Keratinocyte (primary cell): ENCODE data around the gene AQP5.

Experiments used
- CTCF ChIP-seq, 3 experiments: IDR thresholded peaks in 1 of 3; conservative IDR thresholded peaks in 1 of 3; optimal IDR thresholded peaks in 1 of 3; 2 replicates in 2 of 3; 3 replicates in 1 of 3; pipeline versions ENCODE3 to v1.5.1; 2011; ENCODE audit warnings: low read length in 3 of 3, mild to moderate bottlenecking in 3 of 3, moderate library complexity in 2 of 3, control low read depth in 1 of 3, inconsistent platforms in 1 of 3; ENCODE audit not compliant: insufficient read depth in 2 of 3; ENCODE audit errors: extremely low read depth in 1 of 3
- EZH2 ChIP-seq: IDR thresholded peaks from one replicate; pipeline ENCODE4 v1.6.1; 2012; ENCODE audit warnings: inconsistent platforms, mild to moderate bottlenecking, low read length, moderate library complexity

GRCh38 chr12:49932533-49933130, 29.0 kb upstream of the AQP5 start:
- no peak for TF ChIP-seq CTCF (optimal IDR thresholded peaks at IDR 0.05 in 1 of 3, IDR thresholded peaks at IDR 0.05 in 1 of 3, conservative IDR thresholded peaks at IDR 0.05 in 1 of 3; ENCODE audit: extremely low read depth in 1 of 3, insufficient read depth in 2 of 3, low read length in 3 of 3)
- TF ChIP-seq EZH2, result no peak
